Muscle of leg (tissue), 11 donors: ENCODE measurements around the gene POLR2H. TPM values are rescaled to one million over a fixed set of nuclear protein-coding genes. Genes with fewer than 3 reads are reported as not detected.

ENCODE experiments used
- DNase-seq: peaks from one replicate; pipeline ENCODE4 v3.0.0; 2013
- H3K27ac ChIP-seq: one replicate; pipeline ENCODE4 v1.5.1; 2013; ENCODE audit warnings: mild to moderate bottlenecking, low read length, control low read depth
- H3K27me3 ChIP-seq: one replicate; pipeline ENCODE4 v1.6.1; 2013; ENCODE audit warnings: low read length; ENCODE audit not compliant: control insufficient read depth, insufficient read depth
- H3K36me3 ChIP-seq: one replicate; pipeline ENCODE4 v1.6.1; 2013; ENCODE audit warnings: low read length; ENCODE audit not compliant: control insufficient read depth, insufficient read depth
- H3K4me1 ChIP-seq: one replicate; pipeline ENCODE4 v1.6.1; 2013; ENCODE audit warnings: low read length; ENCODE audit not compliant: control insufficient read depth, insufficient read depth
- H3K4me3 ChIP-seq: one replicate; pipeline ENCODE4 v1.5.1; 2013; ENCODE audit warnings: low read length, control low read depth
- H3K9me3 ChIP-seq: replicated peaks from 2 replicates; pipeline ENCODE4 v1.6.1; 2013; ENCODE audit warnings: low read depth, low read length; ENCODE audit not compliant: control insufficient read depth
- WGBS: methylation state at CpG from one replicate; pipeline ENCODE4 v1.1.5; 2013; ENCODE audit warnings: missing lambda C conversion rate; ENCODE audit not compliant: insufficient coverage; 5-methylcytosine and 5-hydroxymethylcytosine counted together
- polyA plus RNA-seq, 8 donors: library from polyadenylated mRNA; unstranded; fragments of 120-200 nt; gene quantifications; one replicate each; pipeline versions ENCODE4 v1.2.1 to v1.2.3, GENCODE V29; 2013; ENCODE audit warnings: inconsistent platforms in 1 of 8, low replicate concordance in 1 of 8; ENCODE audit not compliant: insufficient read length in 8 of 8, insufficient read depth in 1 of 8
- total RNA-seq: library from RNA; stranded (reverse); fragments of 120-200 nt; gene quantifications from one replicate; pipeline ENCODE4 v1.2.4, GENCODE V29; 2013

POLR2H gene
- total and polyA plus RNA-seq, 9 donors: 39.9 to 55.0 (median 49.3) TPM

DNA sequence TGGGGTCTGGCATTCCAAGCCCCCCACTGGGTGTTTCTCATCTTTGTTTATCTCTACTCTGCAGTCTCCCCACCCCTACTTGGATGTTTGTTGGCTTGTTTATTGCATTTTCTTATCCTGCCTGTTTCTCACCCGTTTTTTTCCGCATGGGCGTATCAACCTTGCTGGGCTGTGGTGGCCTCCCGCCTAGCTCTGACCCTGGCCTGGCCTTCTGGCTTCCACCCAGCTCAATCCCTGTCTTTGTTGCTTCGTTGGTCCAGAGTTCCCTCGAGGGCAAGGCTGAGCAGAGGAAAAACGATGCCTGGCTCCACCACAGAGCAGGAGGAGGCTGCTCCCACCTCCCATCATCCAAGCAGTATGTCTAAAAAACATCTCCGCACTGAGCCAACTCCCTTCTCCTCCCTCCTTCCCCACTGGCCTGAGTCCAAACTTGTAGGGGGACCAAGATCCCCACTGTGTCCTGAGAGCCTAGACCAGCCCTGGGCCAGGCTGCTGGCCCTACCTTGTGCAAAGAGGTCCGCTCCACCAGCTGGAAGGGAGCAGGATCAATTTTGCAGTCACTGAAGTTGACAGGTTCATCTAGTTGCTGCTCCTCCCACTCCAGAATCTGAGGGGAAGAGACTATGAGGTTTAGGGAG is 9.9 kb upstream of the POLR2H start:
- Histone ChIP-seq H3K27me3 (no peaks in the 10 kb centered on the region), H3K9me3 (no peaks in the 10 kb centered on the region), H3K36me3 (peaks cover 21% of the 10 kb centered on the region), H3K4me1 (peaks cover 13% of the 10 kb centered on the region), H3K27ac (no peak overlapping the region), H3K4me3 (no peak overlapping the region)
- WGBS: 27% methylated on average over 7 of the region's 9 CpGs
- DNase-seq: no peak

- H3K4me1 ChIP-seq: peaks cover 13% of the 10 kb centered on the region
- H3K27me3 ChIP-seq: no peaks in the 10 kb centered on the region
- H3K4me3 ChIP-seq: no peak overlapping the region
- 88% methylated on average over 12 of the region's 15 CpGs for WGBS
- no peak for DNase-seq
- H3K9me3 ChIP-seq: no peaks in the 10 kb centered on the region
- no peak overlapping the region for H3K27ac ChIP-seq
- peaks cover 24% of the 10 kb centered on the region for H3K36me3 ChIP-seq
Measured at GRCh38 chr3:184352149-184352785, 9.2 kb upstream of the POLR2H start.

- no peak for DNase-seq
- Histone ChIP-seq H3K36me3 (peaks cover 31% of the 10 kb centered on the region), H3K4me3 (no peak overlapping the region), H3K27me3 (no peaks in the 10 kb centered on the region), H3K27ac (no peak overlapping the region), H3K9me3 (no peaks in the 10 kb centered on the region), H3K4me1 (peaks cover 8% of the 10 kb centered on the region)
- WGBS: 81% methylated on average over 2 of the region's 11 CpGs
Measured at GRCh38 chr3:184352897-184353545, 8.5 kb upstream of the POLR2H start.

DNA sequence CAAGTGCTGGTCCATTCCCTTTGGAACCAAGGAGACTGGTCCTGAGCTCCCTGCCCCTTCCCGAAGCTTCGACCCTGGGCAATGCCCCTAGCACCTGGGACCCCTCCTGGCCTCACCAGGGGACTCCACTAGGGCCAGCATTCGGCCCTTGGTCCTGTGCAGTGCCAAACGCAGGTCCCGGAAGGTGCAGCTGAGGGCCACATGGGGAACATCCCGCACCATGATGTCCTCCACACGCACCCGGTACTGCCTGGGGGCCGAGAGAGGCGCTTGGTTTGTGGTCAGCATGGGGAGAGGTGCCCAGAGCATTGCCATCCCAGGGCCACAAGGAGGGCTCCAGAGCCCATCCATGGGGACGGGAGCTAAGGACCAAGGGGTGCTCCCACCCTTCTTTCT is 8.0 kb upstream of the POLR2H start:
- H3K27ac ChIP-seq: no peak overlapping the region
- H3K27me3 ChIP-seq: no peaks in the 10 kb centered on the region
- H3K4me3 ChIP-seq: no peak overlapping the region
- no peak for DNase-seq
- H3K4me1 ChIP-seq: peaks cover 6% of the 10 kb centered on the region
- no peaks in the 10 kb centered on the region for H3K9me3 ChIP-seq
- peaks cover 32% of the 10 kb centered on the region for H3K36me3 ChIP-seq
- 87% methylated on average over 11 of the region's 11 CpGs for WGBS

- DNase-seq: peak; percentile 41
Measured at GRCh38 chr3:184354121-184354728, 7.3 kb upstream of the POLR2H start.

GRCh38 chr3:184354754-184355153 is 6.8 kb upstream of the POLR2H start:
- H3K27ac ChIP-seq: no peak overlapping the region
- no peaks in the 10 kb centered on the region for H3K9me3 ChIP-seq
- H3K27me3 ChIP-seq: no peaks in the 10 kb centered on the region
- peaks cover 8% of the 10 kb centered on the region for H3K4me1 ChIP-seq
- 76% methylated on average over 5 of the region's 8 CpGs for WGBS
- DNase-seq: no peak
- H3K4me3 ChIP-seq: no peak overlapping the region
- H3K36me3 ChIP-seq: peaks cover 32% of the 10 kb centered on the region

More at GRCh38 chr3:184354121-184354728, 7.3 kb upstream of the POLR2H start:
- Histone ChIP-seq H3K9me3 (no peaks in the 10 kb centered on the region), H3K27ac (no peak overlapping the region), H3K4me3 (no peak overlapping the region), H3K27me3 (no peaks in the 10 kb centered on the region), H3K36me3 (peaks cover 32% of the 10 kb centered on the region), H3K4me1 (peaks cover 8% of the 10 kb centered on the region)
- 70% methylated on average over 12 of the region's 18 CpGs for WGBS

- H3K27ac ChIP-seq: no peak overlapping the region
- no peak overlapping the region for H3K4me3 ChIP-seq
- no peaks in the 10 kb centered on the region for H3K9me3 ChIP-seq
- H3K4me1 ChIP-seq: peaks cover 13% of the 10 kb centered on the region
- peaks cover 32% of the 10 kb centered on the region for H3K36me3 ChIP-seq
- 73% methylated on average over 18 of the region's 18 CpGs for WGBS
- H3K27me3 ChIP-seq: no peaks in the 10 kb centered on the region
- no peak for DNase-seq
Measured at GRCh38 chr3:184355261-184356040, 6.1 kb upstream of the POLR2H start.

- Histone ChIP-seq H3K9me3 (no peaks in the 10 kb centered on the region), H3K27ac (no peak overlapping the region), H3K4me1 (peaks cover 15% of the 10 kb centered on the region), H3K36me3 (peaks cover 28% of the 10 kb centered on the region), H3K4me3 (no peak overlapping the region), H3K27me3 (no peaks in the 10 kb centered on the region)
- DNase-seq: no peak
- WGBS: 90% methylated on average over 9 of the region's 24 CpGs
Measured at GRCh38 chr3:184357248-184358123, 4.0 kb upstream of the POLR2H start.

- Histone ChIP-seq H3K4me3 (no peak overlapping the region), H3K9me3 (no peaks in the 10 kb centered on the region), H3K4me1 (peaks cover 15% of the 10 kb centered on the region), H3K36me3 (peaks cover 25% of the 10 kb centered on the region), H3K27me3 (no peaks in the 10 kb centered on the region), H3K27ac (no peak overlapping the region)
- WGBS: 87% methylated on average over 9 of the region's 12 CpGs
- no peak for DNase-seq
Measured at GRCh38 chr3:184358124-184358767, 3.3 kb upstream of the POLR2H start.
